ENCODE measurements around the gene NCKAP5. TPM values are rescaled to one million over a fixed set of nuclear protein-coding genes. Genes with fewer than 3 reads are reported as not detected.

NCKAP5 gene
- polyA plus RNA-seq, 2 of the 4 experiments (the other 2 are of a cell fraction): 3.0 to 4.1 TPM

GRCh38 chr2:133530645-133531044, 37.6 kb downstream of the NCKAP5 start:
- Histone ChIP-seq H3K4me3 (no peak overlapping the region), H3K4me1 (peaks cover 12% of the 10 kb centered on the region; the same call in 2 of the 3 replicates), H3K4me2 (no peak overlapping the region), H3K27ac (no peak overlapping the region), H3K9me3 (no peaks in the 10 kb centered on the region)
- no peak for DNase-seq (ENCODE audit: low read depth in 1 of 2, low spot score in 1 of 2)
- ChIA-PET CTCF (interaction anchor here (0.6 to 1.3 kb wide), 5 partner anchors 8 to 1715 kb away, joined by 3 to 7 read pairs (median 3); no protein-coding TSS in a partner anchor), POLR2A (no interaction called here)
- TF ChIP-seq CHD4 (IDR thresholded peaks at IDR 0.05; ENCODE audit: borderline replicate concordance) (no peak), POLR2AphosphoS2 (conservative IDR thresholded peaks at IDR 0.05; ENCODE audit: low read length) (no peak), SREBF2 (IDR thresholded peaks at IDR 0.05) (no peak), PBX3 (IDR thresholded peaks at IDR 0.05) (no peak), HES2 (IDR thresholded peaks at IDR 0.05) (no peak), KDM1A (IDR thresholded peaks at IDR 0.05; ENCODE audit: low read depth) (no peak), PHF8 (IDR thresholded peaks at IDR 0.05; ENCODE audit: borderline replicate concordance, low read depth) (no peak), CHD2 (IDR thresholded peaks at IDR 0.05; ENCODE audit: low read length, partially characterized antibody) (no peak), MAFK (IDR thresholded peaks at IDR 0.05; ENCODE audit: partially characterized antibody) (no peak), HOXB5 (CRISPR knock-in tag; IDR thresholded peaks at IDR 0.05) (no peak)
- ATAC-seq: no peak
- no peak for FAIRE-seq

DNA sequence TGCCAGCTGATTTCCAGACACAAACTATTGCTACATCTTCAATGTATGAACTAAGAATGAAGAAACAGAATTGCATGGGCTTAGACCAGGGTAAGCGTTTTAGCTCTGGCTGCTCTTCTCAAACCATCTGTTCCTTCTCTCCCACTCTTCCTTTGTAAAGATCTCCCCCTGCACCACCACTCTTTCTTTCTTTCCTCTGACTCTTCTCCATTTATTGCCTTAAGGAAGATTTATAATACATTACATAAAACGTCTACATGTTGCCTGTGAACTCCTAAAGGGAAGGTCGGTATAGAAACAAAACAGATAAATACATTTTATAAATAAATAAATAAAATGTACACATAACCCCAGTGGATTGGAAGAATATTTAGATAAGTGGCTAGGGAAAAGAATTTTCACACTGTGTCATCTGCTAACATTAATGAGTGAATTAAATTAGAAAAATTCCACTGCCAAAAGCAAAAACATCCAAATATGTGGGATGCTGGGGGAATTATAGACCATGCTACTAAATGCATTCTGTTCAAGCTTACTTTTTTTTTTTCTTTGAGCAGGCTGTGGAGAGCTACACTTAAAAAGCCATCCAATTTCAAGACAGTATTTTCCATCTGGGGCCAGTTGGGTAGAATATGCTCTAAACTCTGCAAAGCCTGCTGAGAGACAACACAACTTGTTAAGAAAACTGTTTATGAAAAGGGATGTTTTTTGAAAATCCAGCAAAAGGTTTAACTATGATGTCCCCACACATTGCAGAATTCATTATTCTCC, 41.5 kb downstream of the NCKAP5 start:
- CTCF ChIA-PET: no interaction called here
- DNase-seq (ENCODE audit: low read depth in 1 of 2, low spot score in 1 of 2) (no peak), FAIRE-seq (no peak), ATAC-seq (no peak)
- no peaks in the 10 kb centered on the region for H3K9me3 ChIP-seq
- H3K4me1 ChIP-seq: no peaks in the 10 kb centered on the region
- POLR2A ChIA-PET: no interaction called here
- H3K4me3 ChIP-seq: no peak overlapping the region
- 55% methylated on average over 3 of the region's 3 CpGs for WGBS (ENCODE audit: missing lambda C conversion rate)
- H3K27ac ChIP-seq: no peak overlapping the region
- no peak overlapping the region for H3K4me2 ChIP-seq
- TF ChIP-seq CEBPB (IDR thresholded peaks at IDR 0.05) (no peak), BHLHE40 (IDR thresholded peaks at IDR 0.05; ENCODE audit: low read depth, low read length) (no peak), SREBF2 (IDR thresholded peaks at IDR 0.05) (no peak), MAFK (IDR thresholded peaks at IDR 0.05; ENCODE audit: partially characterized antibody) (no peak), RNF2 (IDR thresholded peaks at IDR 0.05; ENCODE audit: borderline replicate concordance, low read depth) (no peak), NPAS2 (CRISPR knock-in tag; IDR thresholded peaks at IDR 0.05; ENCODE audit: borderline replicate concordance) (no peak), JUNB (IDR thresholded peaks at IDR 0.05) (no peak), CBX2 (IDR thresholded peaks at IDR 0.05; ENCODE audit: borderline replicate concordance, low read depth) (no peak), FOSL2 (IDR thresholded peaks at IDR 0.05) (no peak), FOSL2 (CRISPR knock-in tag; IDR thresholded peaks at IDR 0.05) (no peak), CBX8 (IDR thresholded peaks at IDR 0.05) (no peak), TFCP2L1 (CRISPR knock-in tag; IDR thresholded peaks at IDR 0.05) (no peak), KDM5A (IDR thresholded peaks at IDR 0.05) (no peak), ESRRA (IDR thresholded peaks at IDR 0.05; ENCODE audit: borderline replicate concordance, low read length) (no peak), ZNF302 (CRISPR knock-in tag; IDR thresholded peaks at IDR 0.05) (no peak), PHF8 (IDR thresholded peaks at IDR 0.05; ENCODE audit: borderline replicate concordance, low read depth) (no peak), ATOH8 (CRISPR knock-in tag; IDR thresholded peaks at IDR 0.05; ENCODE audit: low read depth) (no peak), ZSCAN20 (CRISPR knock-in tag; IDR thresholded peaks at IDR 0.05) (no peak)
- TF ChIP-seq, protein P1, sequence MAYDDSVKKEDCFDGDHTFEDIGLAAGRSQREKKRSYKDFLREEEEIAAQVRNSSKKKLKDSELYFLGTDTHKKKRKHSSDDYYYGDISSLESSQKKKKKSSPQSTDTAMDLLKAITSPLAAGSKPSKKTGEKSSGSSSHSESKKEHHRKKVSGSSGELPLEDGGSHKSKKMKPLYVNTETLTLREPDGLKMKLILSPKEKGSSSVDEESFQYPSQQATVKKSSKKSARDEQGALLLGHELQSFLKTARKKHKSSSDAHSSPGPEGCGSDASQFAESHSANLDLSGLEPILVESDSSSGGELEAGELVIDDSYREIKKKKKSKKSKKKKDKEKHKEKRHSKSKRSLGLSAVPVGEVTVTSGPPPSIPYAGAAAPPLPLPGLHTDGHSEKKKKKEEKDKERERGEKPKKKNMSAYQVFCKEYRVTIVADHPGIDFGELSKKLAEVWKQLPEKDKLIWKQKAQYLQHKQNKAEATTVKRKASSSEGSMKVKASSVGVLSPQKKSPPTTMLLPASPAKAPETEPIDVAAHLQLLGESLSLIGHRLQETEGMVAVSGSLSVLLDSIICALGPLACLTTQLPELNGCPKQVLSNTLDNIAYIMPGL (CRISPR knock-in tag; IDR thresholded peaks at IDR 0.05; ENCODE audit: borderline replicate concordance): no peak

All from A549 (cell line).